Measurements from ENCODE around the gene ZMAT5. TPM values are rescaled to one million over a fixed set of nuclear protein-coding genes. Genes with fewer than 3 reads are reported as not detected.

Gene ZMAT5
- total and polyA plus RNA-seq, 9 of the 15 experiments (the other 6 are each of a cell fraction or from before 2014, with no cell fraction given): 2.0 to 25.2 (median 11.9) TPM

DNA sequence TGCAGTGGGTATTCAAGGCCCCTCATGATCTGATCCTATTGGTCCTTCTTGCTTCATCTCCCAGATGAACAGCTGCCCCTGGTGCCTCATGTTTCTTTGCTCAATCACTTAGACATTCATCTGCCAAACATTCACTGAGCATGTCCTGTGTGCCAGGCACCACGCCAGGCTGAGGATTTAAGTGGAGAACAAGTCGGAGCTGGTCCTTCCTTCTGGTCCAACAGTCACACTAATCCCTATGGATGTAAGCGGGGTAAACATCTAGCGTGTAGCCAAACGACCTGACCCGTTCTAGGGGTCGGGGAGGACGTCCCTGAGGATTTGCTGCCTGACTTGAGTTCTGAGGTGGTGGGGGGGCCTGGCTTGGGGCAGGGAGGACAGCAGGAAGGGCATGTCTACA, 21.9 kb downstream of the ZMAT5 start:
- H3K27me3 ChIP-seq (ENCODE audit: control insufficient read depth in 2 of 2, insufficient read depth in 2 of 2, low read length in 2 of 2): no peaks in the 10 kb centered on the region
- H2AFZ ChIP-seq (ENCODE audit: low read depth, low read length): no peak overlapping the region
- WGBS (ENCODE audit: insufficient coverage, low coverage, missing lambda C conversion rate): 50% methylated on average over 8 of the region's 8 CpGs
- FAIRE-seq (no peak), ATAC-seq (no peak), DNase-seq (ENCODE audit: extremely low read depth in 1 of 4, low spot score in 3 of 4) (no peak)
- H3K36me3 ChIP-seq (ENCODE audit: control insufficient read depth, insufficient read depth, low read length): no peaks in the 10 kb centered on the region
- H3K4me1 ChIP-seq (replicated peaks in 1 of 2; ENCODE audit: control insufficient read depth in 2 of 2, insufficient read depth in 2 of 2, low read length in 2 of 2): peaks cover 0 to 11% of the 10 kb centered on the region in 2 experiments; a peak in 2 of 5 replicates
- no peaks in the 10 kb centered on the region for H4K20me1 ChIP-seq (replicated peaks; ENCODE audit: control insufficient read depth, insufficient read depth, low read length)
- no peaks in the 10 kb centered on the region for H3K9me3 ChIP-seq (replicated peaks; ENCODE audit: control insufficient read depth, insufficient read depth, low read depth, low read length)
- CTCF ChIA-PET (ENCODE audit: low intra/inter-chr PET ratio): no interaction called here
- H3K79me2 ChIP-seq (ENCODE audit: control insufficient read depth, insufficient read depth, low read length): no peaks in the 10 kb centered on the region
- H3K4me3 ChIP-seq: no peak overlapping the region
- POLR2A ChIA-PET: interaction anchor here (0.5 to 1.0 kb wide), 3 partner anchors 11 to 263 kb away, joined by 3 to 4 read pairs (median 3); no protein-coding TSS in a partner anchor
- BruUV-seq (replicated peaks): no TSS peak
- intact Hi-C loops (cut with micrococcal nuclease) (no loop called here), in situ Hi-C loops (cut with MboI) (no loop called here)
- H3K9ac ChIP-seq (ENCODE audit: insufficient read depth in 1 of 2, low read depth in 2 of 2, low read length in 2 of 2): no peak overlapping the region
- H3K9me1 ChIP-seq (ENCODE audit: control insufficient read depth, insufficient read depth, low read length): no peaks in the 10 kb centered on the region
- H3K27ac ChIP-seq (ENCODE audit: extremely low read depth, low read depth, low read length): no peak overlapping the region
- H3K4me2 ChIP-seq (ENCODE audit: insufficient read depth, low read length): no peak overlapping the region
- TF ChIP-seq ZNF785 (CRISPR knock-in tag; IDR thresholded peaks at IDR 0.05) (no peak), ZNF609 (CRISPR knock-in tag; IDR thresholded peaks at IDR 0.05; ENCODE audit: borderline replicate concordance) (no peak), SMARCA4 (IDR thresholded peaks at IDR 0.05) (no peak), MAX (CRISPR knock-in tag; IDR thresholded peaks at IDR 0.05) (no peak), SRSF9 (IDR thresholded peaks at IDR 0.05; ENCODE audit: borderline replicate concordance, low read depth, low read length) (no peak), PCBP2 (IDR thresholded peaks at IDR 0.05; ENCODE audit: low read depth, low read length, poor library complexity, severe bottlenecking) (no peak), YBX1 (IDR thresholded peaks at IDR 0.05) (no peak), LCOR (CRISPR knock-in tag; IDR thresholded peaks at IDR 0.05) (no peak), IFI16 (CRISPR knock-in tag; IDR thresholded peaks at IDR 0.05) (no peak), ZNF143 (CRISPR knock-in tag; IDR thresholded peaks at IDR 0.05) (no peak), EGR1 (conservative IDR thresholded peaks at IDR 0.05) (no peak), HNRNPUL1 (IDR thresholded peaks at IDR 0.05; ENCODE audit: low read length) (no peak), PYGO2 (tag; IDR thresholded peaks at IDR 0.05) (no peak)
- TF ChIP-seq, protein P1, sequence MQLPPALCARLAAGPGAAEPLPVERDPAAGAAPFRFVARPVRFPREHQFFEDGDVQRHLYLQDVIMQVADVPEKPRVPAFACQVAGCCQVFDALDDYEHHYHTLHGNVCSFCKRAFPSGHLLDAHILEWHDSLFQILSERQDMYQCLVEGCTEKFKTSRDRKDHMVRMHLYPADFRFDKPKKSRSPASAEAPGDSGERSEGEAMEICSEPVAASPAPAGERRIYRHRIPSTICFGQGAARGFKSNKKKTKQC (CRISPR knock-in tag; IDR thresholded peaks at IDR 0.05): no peak
- TF ChIP-seq, protein P2, sequence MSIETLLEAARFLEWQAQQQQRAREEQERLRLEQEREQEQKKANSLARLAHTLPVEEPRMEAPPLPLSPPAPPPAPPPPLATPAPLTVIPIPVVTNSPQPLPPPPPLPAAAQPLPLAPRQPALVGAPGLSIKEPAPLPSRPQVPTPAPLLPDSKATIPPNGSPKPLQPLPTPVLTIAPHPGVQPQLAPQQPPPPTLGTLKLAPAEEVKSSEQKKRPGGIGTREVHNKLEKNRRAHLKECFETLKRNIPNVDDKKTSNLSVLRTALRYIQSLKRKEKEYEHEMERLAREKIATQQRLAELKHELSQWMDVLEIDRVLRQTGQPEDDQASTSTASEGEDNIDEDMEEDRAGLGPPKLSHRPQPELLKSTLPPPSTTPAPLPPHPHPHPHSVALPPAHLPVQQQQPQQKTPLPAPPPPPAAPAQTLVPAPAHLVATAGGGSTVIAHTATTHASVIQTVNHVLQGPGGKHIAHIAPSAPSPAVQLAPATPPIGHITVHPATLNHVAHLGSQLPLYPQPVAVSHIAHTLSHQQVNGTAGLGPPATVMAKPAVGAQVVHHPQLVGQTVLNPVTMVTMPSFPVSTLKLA (conservative IDR thresholded peaks at IDR 0.05): no peak
